ENCODE results near the gene CERS2.

CERS2 gene

GRCh38 chr1:150974580-150975478, at the start of gene CERS2:
TSS of gene CERS2 (minus strand) at chr1:150974835. CDS start at chr1:150969090, 5,745 bp downstream.
- peak; percentile 63 for DNase-seq

- no peak for DNase-seq
Observed at GRCh38 chr1:151013518-151013917, 38.9 kb upstream of the CERS2 start.

- no peak for DNase-seq
Observed at GRCh38 chr1:151012684-151013471, 38.2 kb upstream of the CERS2 start.

- no peak for DNase-seq
Observed at GRCh38 chr1:151011154-151011850, 36.7 kb upstream of the CERS2 start.

- no peak for DNase-seq
Observed at GRCh38 chr1:151010346-151010726, 35.7 kb upstream of the CERS2 start.

- DNase-seq = no peak
Observed at GRCh38 chr1:151009674-151010345, 35.2 kb upstream of the CERS2 start.

GRCh38 chr1:151009206-151009587, 34.6 kb upstream of the CERS2 start:
- no peak for DNase-seq

GRCh38 chr1:151008244-151009205, 33.9 kb upstream of the CERS2 start, which contains the start of gene PRUNE1:
TSS of gene PRUNE1 (plus strand) at chr1:151008449. CDS start at chr1:151008633, 184 bp downstream.
- peak; percentile 96 for DNase-seq

- DNase-seq = no peak
Observed at GRCh38 chr1:151007853-151008243, 33.2 kb upstream of the CERS2 start.

- DNase-seq = peak; percentile 19
Observed at GRCh38 chr1:151006327-151007052, 31.9 kb upstream of the CERS2 start, which contains the start of gene MINDY1. TSS of gene MINDY1 (minus strand) at chr1:151006902. CDS start at chr1:151002617, 4,285 bp downstream.

- no peak for DNase-seq
Observed at GRCh38 chr1:151005729-151006319, 31.2 kb upstream of the CERS2 start.

- no peak for DNase-seq
Observed at GRCh38 chr1:151003180-151003579, 28.5 kb upstream of the CERS2 start.

GRCh38 chr1:151002611-151003010, 28.0 kb upstream of the CERS2 start:
- DNase-seq = no peak

- no peak for DNase-seq
Observed at GRCh38 chr1:151002051-151002450, 27.4 kb upstream of the CERS2 start.

- no peak for DNase-seq
Observed at GRCh38 chr1:151001602-151002001, 27.0 kb upstream of the CERS2 start.

- no peak for DNase-seq
Observed at GRCh38 chr1:151000408-151000807, 25.8 kb upstream of the CERS2 start.

GRCh38 chr1:150999926-151000325, 25.3 kb upstream of the CERS2 start:
- DNase-seq = no peak

- no peak for DNase-seq
Observed at GRCh38 chr1:150999051-150999674, 24.5 kb upstream of the CERS2 start.

- no peak for DNase-seq
Observed at GRCh38 chr1:150997949-150998348, 23.3 kb upstream of the CERS2 start.

Data from stimulated activated naive CD4-positive, alpha-beta T cell treated with Interleukin-2 at 50 U/mL for 16 hours (primary cell).